H4 (cell line): ENCODE results near the gene MLXIPL. TPM values are rescaled to one million over a fixed set of nuclear protein-coding genes. Genes with fewer than 3 reads are reported as not detected.
"Not testable (repeated sequence)": the region's sequence is repeated elsewhere in the genome, so short reads cannot be mapped to it uniquely, and the experiment has no call there.

ENCODE experiments used
- DNase-seq: peaks from one replicate; pipeline ENCODE4 v3.0.0-alpha.2; 2015; ENCODE audit warnings: low spot score
- total RNA-seq: library from RNA; depleted of rRNA; stranded (reverse); fragments of >200 nt; shearing (Covaris generic); gene quantifications from 2 replicates; pipeline ENCODE4 v1.2.3, GENCODE V29; 2014; rRNA removed

Gene MLXIPL
- total RNA-seq, 1 experiment from 2014 or later, result not detected

GRCh38 chr7:73555411-73555982, 68.8 kb downstream of the MLXIPL start:
- no peak for DNase-seq

GRCh38 chr7:73550093-73550492, 74.2 kb downstream of the MLXIPL start:
- DNase-seq, result not testable (repeated sequence)

DNA sequence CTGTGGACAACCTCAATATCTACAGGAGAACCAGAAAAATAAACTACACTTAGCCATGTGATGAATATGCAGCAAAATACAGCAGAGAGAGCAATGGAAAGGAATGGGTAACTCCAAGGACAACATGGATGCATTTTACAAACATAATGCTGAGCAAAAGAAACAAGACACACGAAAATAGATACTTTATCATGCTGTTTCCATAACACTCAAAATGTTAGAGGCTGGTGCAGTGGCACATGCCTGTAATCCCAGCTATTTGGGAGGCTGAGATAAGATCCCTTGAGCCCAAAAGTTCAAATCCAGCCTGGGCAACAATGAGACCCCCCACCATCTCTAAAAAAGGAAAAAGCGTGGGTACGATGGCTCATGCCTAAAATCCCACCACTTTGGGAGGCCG, 75.1 kb downstream of the MLXIPL start:
- DNase-seq, result no peak

GRCh38 chr7:73547841-73548240, 76.5 kb downstream of the MLXIPL start:
- DNase-seq, result no peak

GRCh38 chr7:73544678-73545077, 79.6 kb downstream of the MLXIPL start:
- DNase-seq, result no peak

Other genes with a start within 250 kb of the MLXIPL start
- 0.06 and 0.08 TPM in 2 replicates for gene FZD9, start 190.7 kb downstream of the MLXIPL start, total RNA-seq
- gene BAZ1B, start 102.2 kb downstream of the MLXIPL start, total RNA-seq, result 68.6 and 74.8 TPM in 2 replicates
- 19.5 and 37.4 TPM in 2 replicates for gene BCL7B, start 66.8 kb downstream of the MLXIPL start, total RNA-seq
- gene TBL2, start 45.9 kb downstream of the MLXIPL start, total RNA-seq, result 57.0 and 68.6 TPM in 2 replicates
- 3.7 and 6.3 TPM in 2 replicates for gene VPS37D, start 43.3 kb upstream of the MLXIPL start, total RNA-seq
- gene DNAJC30, start 58.9 kb upstream of the MLXIPL start, total RNA-seq, result 2.0 and 2.7 TPM in 2 replicates
- 31.9 and 80.5 TPM in 2 replicates for gene BUD23, start 59.1 kb upstream of the MLXIPL start, total RNA-seq
- gene STX1A, start 95.1 kb upstream of the MLXIPL start, total RNA-seq, result 3.5 and 12.1 TPM in 2 replicates
- 25.8 and 37.7 TPM in 2 replicates for gene ABHD11, start 114.3 kb upstream of the MLXIPL start, total RNA-seq
- not detected in 2 replicates for gene CLDN3, start 145.7 kb upstream of the MLXIPL start, total RNA-seq
- 1.2 and 4.0 TPM in 2 replicates for gene CLDN4, start 206.5 kb upstream of the MLXIPL start, total RNA-seq
- gene METTL27, start 218.0 kb upstream of the MLXIPL start, total RNA-seq, result 0.48 and 3.3 TPM in 2 replicates
- 0.21 TPM in 1 of 2 replicates, not detected in the other for gene TMEM270, start 236.6 kb upstream of the MLXIPL start, total RNA-seq